Cardiac fibroblast (primary cell): ENCODE measurements around the gene ATXN7L1.
"Not testable (repeated sequence)": the region's sequence is repeated elsewhere in the genome, so short reads cannot be mapped to it uniquely, and the experiment has no call there.

ENCODE experiments used
- DNase-seq, 2 donors: peaks; one replicate each; pipeline versions ENCODE4 v3.0.0 to v3.0.0-alpha.2; 2010; ENCODE audit warnings: low read depth in 2 of 2
- H3K4me3 ChIP-seq, 2 donors: replicated peaks in 1 of 2; 1 replicate in 1 of 2; 2 replicates in 1 of 2; pipeline ENCODE4 v1.5.1; 2011; ENCODE audit warnings: low read depth in 2 of 2, low read length in 2 of 2, mild to moderate bottlenecking in 2 of 2, moderate library complexity in 1 of 2
- CTCF ChIP-seq: IDR thresholded peaks from one replicate; pipeline ENCODE4 v1.5.1; 2011; ENCODE audit warnings: low read depth, mild to moderate bottlenecking, low read length, inconsistent platforms

Gene ATXN7L1

GRCh38 chr7:105698531-105698930, 177.9 kb downstream of the ATXN7L1 start:
- no peak overlapping the region for H3K4me3 ChIP-seq
- no peak for TF ChIP-seq CTCF
- DNase-seq: no peak

GRCh38 chr7:105697753-105698152, 178.6 kb downstream of the ATXN7L1 start:
- no peak for TF ChIP-seq CTCF
- no peak overlapping the region for H3K4me3 ChIP-seq
- no peak for DNase-seq

GRCh38 chr7:105697169-105697568, 179.2 kb downstream of the ATXN7L1 start:
- not testable (repeated sequence) for H3K4me3 ChIP-seq, DNase-seq

GRCh38 chr7:105693576-105693975, 182.8 kb downstream of the ATXN7L1 start:
- H3K4me3 ChIP-seq: no peak overlapping the region
- no peak for TF ChIP-seq CTCF

GRCh38 chr7:105691680-105692564, 184.5 kb downstream of the ATXN7L1 start:
- DNase-seq: peak; percentile 86 to 89
- TF ChIP-seq CTCF: no peak

More at GRCh38 chr7:105693576-105693975, 182.8 kb downstream of the ATXN7L1 start:
- DNase-seq: no peak

GRCh38 chr7:105691082-105691679, 185.2 kb downstream of the ATXN7L1 start:
- DNase-seq: peak; percentile 52 to 65
- TF ChIP-seq CTCF: no peak
- peak overlapping the region; percentile 27 to 58 for H3K4me3 ChIP-seq

More at GRCh38 chr7:105691680-105692564, 184.5 kb downstream of the ATXN7L1 start:
- peak overlapping the region; percentile 27 to 58 for H3K4me3 ChIP-seq

GRCh38 chr7:105690325-105690945, 186.0 kb downstream of the ATXN7L1 start:
- no peak for TF ChIP-seq CTCF
- H3K4me3 ChIP-seq: peak overlapping the region in 1 of 2 donors; percentile 27
- DNase-seq: no peak
